CD4-positive, alpha-beta T cell treated with Interleukin-10 for 1 hour (primary cell): Measurements from ENCODE around the gene TALDO1.
"Not testable (repeated sequence)": the region's sequence is repeated elsewhere in the genome, so short reads cannot be mapped to it uniquely, and the experiment has no call there.

Source experiments
- DNase-seq: peaks from one replicate; pipeline ENCODE4 v3.0.0-alpha.2; 2020

The TALDO1 gene

DNA sequence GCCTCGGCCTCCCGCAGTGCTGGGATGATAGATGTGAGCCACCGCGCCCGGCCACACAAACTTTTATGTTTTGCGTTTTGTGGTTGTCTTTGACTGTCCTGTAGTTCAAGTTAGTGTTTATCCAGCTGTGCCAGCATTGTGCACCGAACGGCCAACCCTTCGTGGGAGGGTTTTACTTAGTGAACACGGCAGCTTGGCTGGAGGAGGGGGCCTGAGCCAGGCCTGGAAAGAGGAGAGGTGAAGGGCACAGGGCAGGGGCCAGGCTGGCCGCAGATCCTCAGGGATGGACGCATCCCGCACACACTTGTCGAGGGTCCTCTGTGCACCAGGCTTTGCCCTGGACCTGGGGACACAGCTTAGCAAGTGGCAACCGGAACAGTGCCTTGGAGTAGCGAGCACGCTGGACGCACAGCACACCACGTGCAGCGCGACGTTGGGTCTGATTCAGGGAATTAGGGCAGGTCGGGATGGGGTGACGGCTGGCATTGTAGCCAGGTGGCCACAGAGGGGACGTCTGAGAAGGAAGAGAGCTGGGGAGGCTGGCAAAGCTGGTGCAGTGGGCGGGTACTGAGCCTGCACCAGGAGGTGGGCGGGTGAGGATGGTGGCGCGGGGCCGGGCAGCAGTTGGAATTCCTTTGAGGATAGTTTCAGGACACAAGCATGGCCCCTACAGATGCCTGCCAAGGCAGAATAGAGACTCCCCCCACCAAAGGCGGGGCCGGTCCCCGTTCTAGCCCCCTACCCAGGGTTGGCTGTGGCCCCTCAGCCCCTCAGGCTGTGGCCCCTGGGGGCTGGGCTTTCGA lies 27.8 kb upstream of the TALDO1 start:
- no peak for DNase-seq

DNA sequence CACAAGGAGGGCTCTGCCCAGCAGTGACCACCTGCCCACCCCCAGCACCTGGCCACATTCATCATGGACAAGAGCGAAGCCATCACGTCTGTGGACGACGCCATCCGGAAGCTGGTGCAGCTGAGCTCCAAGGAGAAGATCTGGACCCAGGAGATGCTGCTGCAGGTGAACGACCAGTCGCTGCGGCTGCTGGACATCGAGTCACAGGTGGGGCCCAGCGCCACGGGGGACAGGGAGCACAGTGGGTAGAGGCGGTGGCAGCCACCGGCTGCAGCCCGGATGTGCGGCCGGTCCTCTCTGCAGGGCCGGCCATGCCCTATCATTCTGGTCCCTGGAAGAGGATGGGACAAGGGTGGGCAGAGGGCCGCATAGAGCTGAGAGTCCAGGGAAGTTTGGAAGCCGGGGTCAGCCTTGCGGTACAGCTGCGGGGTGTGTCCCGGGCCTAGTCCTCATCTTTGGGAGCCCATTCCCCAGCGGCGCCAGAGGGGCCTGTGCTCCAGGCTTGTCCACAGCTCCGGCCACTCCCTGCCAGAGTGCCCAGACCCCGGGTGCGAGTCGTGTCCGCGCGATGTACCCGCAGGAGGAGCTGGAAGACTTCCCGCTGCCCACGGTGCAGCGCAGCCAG lies 27.1 kb upstream of the TALDO1 start:
- no peak for DNase-seq

GRCh38 chr11:720642-721246 lies 26.5 kb upstream of the TALDO1 start:
- peak; percentile 44 for DNase-seq

DNA sequence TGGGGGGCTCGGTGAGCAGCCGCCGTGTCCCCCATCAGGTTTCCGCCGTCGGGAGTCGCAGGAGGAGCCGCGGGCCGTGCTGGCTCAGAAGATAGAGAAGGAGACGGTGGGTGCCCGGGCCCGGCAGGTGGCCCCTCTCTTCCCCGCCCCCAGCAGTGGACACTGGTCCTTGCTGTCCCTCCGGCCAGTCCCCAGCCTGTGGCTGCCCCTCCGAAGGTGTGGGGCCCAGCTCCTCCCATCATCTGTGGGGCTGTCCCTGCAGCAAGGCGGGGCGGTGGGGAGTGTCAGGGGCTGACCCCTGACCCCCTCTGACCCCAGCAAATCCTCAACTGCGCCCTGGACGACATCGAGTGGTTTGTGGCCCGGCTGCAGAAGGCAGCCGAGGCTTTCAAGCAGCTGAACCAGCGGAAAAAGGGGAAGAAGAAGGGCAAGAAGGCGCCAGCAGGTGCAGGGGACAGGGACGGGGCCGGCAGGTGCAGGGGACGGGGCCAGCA lies 26.0 kb upstream of the TALDO1 start:
- DNase-seq: no peak

DNA sequence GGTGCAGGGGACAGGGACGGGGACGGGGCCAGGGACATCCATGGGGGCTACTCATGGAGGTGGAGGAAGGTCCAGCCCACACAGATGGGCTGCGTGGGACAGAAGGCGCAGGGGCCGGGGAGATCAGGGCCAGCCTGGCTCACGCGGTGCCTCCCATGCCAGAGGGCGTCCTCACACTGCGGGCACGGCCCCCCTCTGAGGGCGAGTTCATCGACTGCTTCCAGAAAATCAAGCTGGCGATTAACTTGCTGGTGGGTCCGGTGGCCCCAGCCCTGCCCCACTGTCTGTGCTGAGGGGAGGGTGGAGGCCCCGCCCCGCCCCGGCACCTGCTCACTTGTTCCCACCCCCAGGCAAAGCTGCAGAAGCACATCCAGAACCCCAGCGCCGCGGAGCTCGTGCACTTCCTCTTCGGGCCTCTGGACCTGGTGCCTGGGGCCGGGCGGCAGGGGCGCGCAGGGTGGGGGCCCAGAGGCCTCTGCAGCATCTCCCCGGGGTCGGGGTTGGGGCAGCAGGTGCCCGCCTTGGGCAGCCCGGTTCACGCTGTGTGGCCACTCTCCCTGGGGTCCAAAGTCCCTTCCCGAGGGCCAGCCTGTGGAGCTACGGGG lies 25.4 kb upstream of the TALDO1 start:
- peak; percentile 64 for DNase-seq

GRCh38 chr11:722346-722811 lies 24.9 kb upstream of the TALDO1 start:
- DNase-seq: no peak

DNA sequence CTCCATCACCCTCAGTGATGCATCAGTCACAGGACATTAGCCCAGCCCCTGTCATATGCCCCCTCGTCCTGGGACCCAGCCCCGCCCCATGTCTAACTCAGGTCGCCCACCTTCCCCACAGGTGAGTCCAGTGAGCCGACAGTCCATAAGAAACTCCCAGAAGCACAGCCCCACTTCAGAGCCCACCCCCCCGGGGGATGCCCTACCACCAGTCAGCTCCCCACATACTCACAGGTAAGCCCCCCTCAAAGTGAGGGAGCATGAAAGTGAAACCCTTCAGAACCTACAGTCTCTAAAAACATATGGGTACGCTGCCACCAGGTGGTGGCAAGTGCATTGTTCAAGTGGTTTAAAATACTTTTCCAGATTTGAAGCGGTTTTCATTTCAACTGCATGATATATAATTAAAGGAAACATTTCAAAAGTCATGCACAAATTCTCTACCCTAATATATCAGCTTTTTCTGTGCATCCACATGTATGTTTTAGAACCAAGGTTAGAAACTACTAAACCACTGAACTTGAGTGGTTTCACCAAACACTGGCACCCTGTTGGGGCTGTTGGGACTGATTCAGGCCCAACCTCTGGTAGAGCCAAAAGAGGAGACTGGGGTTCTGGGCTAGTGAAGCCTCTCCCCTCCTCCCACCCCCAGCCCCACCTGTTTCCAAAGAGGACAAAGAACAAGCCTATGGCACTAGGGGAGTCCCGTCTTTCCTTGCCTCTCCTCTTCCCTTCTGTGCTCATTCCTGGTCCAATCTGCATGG lies 24.0 kb upstream of the TALDO1 start:
- DNase-seq: peak; percentile 75

DNA sequence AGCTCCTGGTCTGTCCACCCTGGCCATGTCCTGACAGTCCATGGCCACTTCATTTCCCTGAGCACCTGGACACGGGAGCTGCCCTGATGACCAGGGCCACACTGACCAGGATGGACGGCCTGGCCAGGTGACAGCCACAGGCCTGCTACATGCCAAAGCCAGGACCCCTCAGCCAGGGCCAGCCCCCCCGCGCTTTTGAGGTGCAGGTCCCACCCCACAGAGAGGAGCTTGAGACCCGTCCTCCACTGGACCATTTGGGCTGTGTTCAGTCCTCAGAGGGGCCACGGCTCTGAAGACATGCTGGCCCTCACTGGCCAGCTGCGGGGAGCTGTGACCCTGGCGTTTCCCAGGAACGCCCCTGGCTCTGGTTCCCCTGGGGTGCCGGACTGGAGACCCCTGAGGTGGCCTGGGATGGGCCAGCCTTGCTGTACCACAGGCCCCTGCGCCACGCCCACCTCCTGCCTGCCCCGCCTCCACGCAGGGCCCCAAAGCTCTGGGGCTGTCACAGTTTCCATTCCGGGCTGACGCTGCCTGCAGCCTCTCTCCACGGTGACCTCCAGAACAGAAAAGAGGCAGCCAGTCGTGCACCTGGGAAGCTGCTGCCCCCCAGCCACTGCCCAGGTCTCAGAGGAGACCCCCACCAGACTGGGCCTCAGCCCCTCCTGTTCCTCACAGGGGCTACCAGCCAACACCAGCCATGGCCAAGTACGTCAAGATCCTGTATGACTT lies 23.1 kb upstream of the TALDO1 start:
- no peak for DNase-seq

GRCh38 chr11:724778-725386 lies 22.4 kb upstream of the TALDO1 start:
- no peak for DNase-seq

DNA sequence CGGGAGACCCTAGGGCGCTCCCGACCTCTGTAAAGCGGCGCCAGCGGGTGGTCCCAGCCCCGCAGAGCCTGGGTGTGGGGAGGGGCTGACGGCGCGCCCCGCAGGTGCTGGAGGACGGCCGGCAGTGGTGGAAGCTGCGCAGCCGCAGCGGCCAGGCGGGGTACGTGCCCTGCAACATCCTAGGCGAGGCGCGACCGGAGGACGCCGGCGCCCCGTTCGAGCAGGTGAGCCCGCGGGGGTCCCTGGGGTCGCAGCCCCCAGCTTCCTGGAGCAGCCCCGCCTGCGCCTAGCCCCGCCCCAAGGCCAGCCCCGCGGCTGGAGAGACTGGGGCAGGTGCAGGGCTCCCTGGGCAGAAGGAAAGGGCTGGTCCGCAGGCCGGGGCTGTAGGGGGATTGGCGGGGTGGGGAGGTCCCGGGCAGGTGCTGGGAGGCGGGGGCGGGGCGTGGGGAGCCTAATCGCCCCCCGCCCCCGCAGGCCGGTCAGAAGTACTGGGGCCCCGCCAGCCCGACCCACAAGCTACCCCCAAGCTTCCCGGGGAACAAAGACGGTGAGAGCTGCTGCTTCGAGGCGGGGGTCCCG lies 21.6 kb upstream of the TALDO1 start:
- no peak for DNase-seq

DNA sequence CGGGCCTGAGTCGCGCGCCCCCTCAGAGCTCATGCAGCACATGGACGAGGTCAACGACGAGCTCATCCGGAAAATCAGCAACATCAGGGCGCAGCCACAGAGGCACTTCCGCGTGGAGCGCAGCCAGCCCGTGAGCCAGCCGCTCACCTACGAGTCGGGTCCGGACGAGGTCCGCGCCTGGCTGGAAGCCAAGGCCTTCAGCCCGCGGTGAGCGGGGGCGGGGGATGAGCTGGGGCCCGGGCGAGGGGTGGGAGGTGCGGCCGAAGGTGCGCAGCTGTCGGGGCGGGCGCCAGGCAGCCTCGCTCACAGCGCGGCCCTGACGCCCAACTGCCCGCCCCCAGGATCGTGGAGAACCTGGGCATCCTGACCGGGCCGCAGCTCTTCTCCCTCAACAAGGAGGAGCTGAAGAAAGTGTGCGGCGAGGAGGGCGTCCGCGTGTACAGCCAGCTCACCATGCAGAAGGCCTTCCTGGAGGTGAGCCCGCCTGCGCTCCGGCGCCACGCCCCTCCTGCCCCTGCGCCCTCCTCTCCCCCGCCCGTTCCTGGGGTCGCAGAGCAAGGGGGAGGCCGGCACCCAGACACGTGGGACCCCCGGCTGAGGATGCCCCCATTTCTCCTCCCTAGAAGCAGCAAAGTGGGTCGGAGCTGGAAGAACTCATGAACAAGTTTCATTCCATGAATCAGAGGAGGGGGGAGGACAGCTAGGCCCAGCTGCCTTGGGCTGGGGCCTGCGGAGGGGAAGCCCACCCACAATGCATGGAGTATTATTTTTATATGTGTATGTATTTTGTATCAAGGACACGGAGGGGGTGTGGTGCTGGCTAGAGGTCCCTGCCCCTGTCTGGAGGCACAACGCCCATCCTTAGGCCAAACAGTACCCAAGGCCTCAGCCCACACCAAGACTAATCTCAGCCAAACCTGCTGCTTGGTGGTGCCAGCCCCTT lies 20.7 kb upstream of the TALDO1 start:
- peak; percentile 56 for DNase-seq

GRCh38 chr11:727281-727701 lies 20.0 kb upstream of the TALDO1 start:
- no peak for DNase-seq

- DNase-seq: peak; percentile 85
Observed at GRCh38 chr11:727859-728748, 19.2 kb upstream of the TALDO1 start.

DNA sequence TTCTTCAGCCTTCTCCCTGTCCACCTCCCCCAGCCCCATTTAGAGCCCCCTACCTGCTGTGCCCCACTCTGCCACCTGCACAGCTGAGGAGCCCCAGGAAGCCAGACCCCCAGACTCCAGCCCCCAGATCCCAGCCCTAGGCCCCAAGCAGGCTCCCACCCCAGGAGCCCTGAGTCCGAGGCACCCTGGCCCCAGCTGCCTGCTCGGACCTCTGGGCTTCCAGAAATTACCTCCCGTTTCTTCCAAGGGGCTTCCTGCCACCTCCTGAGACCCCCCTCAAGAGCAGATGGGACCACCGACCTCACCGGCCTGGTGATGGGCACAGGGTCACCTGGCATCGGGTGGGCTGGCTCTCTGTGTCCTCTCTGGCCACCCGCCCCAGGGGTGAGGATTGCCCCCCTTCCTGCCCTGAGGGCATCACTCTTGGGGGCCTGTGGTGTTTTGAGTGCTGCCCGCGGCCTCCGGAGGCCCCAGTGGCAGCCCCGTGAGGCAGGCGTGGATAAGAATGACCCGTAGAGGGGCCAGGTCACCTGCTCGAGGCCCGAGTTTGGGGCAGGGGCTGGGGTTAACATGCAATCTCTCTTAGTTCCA lies 18.3 kb upstream of the TALDO1 start:
- no peak for DNase-seq

DNA sequence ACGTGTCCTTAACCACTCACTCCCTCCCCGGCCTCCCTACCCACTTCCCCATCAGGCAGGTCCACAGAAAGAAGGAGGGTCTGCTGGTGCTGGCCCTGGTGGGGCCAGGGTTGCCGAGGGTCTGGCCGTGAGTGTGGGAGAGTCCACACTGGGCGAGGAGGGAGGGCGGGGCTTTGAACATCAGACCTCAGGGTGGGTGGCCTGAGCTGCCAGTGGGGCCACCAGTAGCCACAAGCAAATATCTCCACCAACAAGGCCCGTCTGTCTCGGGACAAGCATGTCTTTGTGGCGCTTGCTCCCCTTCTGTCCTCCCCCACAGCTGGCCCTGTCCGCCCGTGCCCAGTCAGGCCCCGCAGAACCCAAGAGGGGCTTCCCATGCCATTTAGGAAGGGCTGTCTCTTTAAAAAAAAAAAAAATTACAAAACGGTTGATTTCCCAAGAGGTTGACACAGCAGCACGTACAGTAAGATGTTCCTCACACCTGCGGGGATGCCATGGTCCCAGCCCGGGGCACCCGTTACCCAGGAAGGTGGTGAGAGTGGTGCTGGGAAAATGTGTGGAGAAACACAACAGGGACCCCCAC lies 17.7 kb upstream of the TALDO1 start:
- no peak for DNase-seq

DNA sequence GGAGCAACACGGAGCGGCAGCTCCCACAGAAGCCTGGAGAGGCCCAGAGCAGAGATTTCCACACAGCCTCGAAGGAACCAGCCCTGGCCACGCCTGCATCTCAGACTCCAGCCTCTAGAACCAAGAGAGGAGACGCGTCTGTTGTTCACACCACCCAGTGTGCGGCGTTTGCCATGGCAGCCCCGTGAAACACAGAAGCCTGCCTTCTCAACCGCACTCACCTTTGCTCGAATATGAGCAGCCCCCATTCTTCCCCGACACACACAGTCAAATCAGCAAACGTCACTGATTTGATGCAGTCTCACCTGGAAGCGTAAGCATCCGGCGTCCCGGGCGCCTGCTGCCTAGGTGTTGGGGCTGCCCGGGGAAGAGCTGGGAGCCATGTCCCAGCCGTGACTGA lies 14.2 kb upstream of the TALDO1 start:
- no peak for DNase-seq

- not testable (repeated sequence) for DNase-seq
Observed at GRCh38 chr11:734541-734940, 12.7 kb upstream of the TALDO1 start.

DNA sequence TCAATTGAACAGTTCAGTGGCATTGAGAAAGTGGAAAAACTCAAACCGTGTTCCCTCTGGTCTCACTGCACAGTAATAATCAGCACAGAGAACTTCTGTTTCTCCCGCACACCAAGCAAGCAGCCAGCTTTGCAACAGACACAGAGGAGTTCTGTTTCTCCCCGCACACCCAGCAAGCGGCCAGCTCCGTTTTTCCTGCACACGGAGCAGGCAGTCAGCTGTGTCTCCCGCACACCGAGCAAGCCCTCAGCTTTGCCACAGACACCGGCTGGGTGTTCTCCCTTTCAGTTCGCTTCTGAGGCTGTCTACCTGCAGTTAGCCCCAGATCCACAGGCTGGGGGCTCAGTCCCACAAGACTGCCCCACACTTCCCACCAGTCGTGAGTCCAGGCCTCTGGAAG lies 9.9 kb upstream of the TALDO1 start:
- DNase-seq: no peak
